A673 (cell line): ENCODE results near the gene HADHA.

Source experiments
- EZH2 ChIP-seq: fragments of 200-600 bp; sonication (generic); IDR thresholded peaks from 2 replicates; pipeline ENCODE4 v1.6.1; 2017; ENCODE audit warnings: borderline replicate concordance, low read depth, mild to moderate bottlenecking, mixed read lengths, antibody characterized with exemption, low read length; ENCODE audit not compliant: poor library complexity, severe bottlenecking
- TF ChIP-seq, protein P1 (sequence below): fragments of 300-800, 200-600 bp; sonication (generic); conservative IDR thresholded peaks from 2 replicates; pipeline ENCODE4 v1.5.1; 2017; ENCODE audit warnings: low read depth, mild to moderate bottlenecking, antibody characterized with exemption, low read length, moderate library complexity, mixed read lengths

DNA sequence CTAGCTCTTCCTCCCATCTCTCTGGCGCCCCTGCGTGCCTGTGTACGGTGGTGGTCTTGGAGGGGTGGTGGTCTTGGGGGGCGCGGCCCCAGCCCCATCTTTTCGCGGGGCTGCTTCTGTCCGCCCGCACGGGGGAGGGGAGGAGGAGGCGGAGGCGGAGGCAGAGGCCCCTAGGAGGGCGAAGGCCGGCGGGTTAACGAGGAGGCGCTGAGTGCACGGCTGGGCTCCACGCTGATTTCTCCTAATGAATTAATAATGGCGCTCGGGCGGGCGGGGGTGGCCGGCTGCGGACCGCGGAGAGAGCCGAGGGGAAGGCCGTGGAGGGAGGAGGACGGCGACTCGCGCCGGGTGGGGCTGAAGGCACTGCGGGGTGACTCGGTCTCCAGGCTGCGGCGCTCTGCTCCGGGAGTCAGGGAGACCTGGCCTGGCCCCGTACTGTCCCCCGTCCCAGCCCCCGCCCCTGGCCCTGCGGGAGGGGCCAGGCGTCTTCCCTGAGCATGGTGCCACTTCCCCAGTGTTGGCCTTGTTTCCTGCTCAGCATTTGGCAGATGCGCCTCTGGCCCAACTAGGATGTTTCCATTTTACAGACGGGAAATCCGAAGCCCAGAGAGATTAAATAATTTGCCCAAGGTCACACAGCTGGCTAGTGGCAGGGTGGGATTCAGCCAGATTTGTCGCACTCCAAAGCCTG, 65.5 kb downstream of the HADHA start:
- TF ChIP-seq, protein P1, sequence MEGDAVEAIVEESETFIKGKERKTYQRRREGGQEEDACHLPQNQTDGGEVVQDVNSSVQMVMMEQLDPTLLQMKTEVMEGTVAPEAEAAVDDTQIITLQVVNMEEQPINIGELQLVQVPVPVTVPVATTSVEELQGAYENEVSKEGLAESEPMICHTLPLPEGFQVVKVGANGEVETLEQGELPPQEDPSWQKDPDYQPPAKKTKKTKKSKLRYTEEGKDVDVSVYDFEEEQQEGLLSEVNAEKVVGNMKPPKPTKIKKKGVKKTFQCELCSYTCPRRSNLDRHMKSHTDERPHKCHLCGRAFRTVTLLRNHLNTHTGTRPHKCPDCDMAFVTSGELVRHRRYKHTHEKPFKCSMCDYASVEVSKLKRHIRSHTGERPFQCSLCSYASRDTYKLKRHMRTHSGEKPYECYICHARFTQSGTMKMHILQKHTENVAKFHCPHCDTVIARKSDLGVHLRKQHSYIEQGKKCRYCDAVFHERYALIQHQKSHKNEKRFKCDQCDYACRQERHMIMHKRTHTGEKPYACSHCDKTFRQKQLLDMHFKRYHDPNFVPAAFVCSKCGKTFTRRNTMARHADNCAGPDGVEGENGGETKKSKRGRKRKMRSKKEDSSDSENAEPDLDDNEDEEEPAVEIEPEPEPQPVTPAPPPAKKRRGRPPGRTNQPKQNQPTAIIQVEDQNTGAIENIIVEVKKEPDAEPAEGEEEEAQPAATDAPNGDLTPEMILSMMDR = no peak
- no peak for TF ChIP-seq EZH2
